ENCODE measurements around the gene CAV3. TPM values are rescaled to one million over a fixed set of nuclear protein-coding genes. Genes with fewer than 3 reads are reported as not detected.

CAV3 gene
- total RNA-seq, 1 donor from 2014 or later: not detected

DNA sequence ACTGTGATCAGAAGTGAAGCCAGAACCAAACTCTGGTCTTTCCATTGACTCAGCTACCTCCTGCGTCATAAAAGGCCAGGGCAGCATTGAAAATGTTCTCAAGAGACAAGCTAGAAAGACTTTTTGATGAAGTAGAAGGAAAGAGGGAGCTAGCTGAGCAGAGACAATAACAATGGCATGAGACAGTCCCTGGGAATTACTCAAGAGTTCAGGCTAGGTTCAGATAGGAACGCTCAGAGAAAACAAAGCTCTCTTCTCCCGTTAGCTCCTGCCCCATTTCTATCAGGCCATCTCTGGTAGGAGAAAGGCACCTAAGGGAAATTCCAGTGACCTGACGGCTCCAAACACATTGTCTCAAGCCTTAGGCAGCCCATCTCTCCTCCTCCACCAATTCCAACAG lies 42.8 kb downstream of the CAV3 start:
- Histone ChIP-seq H3K4me1 (no peaks in the 10 kb centered on the region), H3K36me3 (no peaks in the 10 kb centered on the region), H3K4me3 (no peak overlapping the region), H3K27me3 (no peaks in the 10 kb centered on the region), H3K27ac (no peak overlapping the region), H3K9me3 (no peaks in the 10 kb centered on the region)
- TF ChIP-seq, protein P1, sequence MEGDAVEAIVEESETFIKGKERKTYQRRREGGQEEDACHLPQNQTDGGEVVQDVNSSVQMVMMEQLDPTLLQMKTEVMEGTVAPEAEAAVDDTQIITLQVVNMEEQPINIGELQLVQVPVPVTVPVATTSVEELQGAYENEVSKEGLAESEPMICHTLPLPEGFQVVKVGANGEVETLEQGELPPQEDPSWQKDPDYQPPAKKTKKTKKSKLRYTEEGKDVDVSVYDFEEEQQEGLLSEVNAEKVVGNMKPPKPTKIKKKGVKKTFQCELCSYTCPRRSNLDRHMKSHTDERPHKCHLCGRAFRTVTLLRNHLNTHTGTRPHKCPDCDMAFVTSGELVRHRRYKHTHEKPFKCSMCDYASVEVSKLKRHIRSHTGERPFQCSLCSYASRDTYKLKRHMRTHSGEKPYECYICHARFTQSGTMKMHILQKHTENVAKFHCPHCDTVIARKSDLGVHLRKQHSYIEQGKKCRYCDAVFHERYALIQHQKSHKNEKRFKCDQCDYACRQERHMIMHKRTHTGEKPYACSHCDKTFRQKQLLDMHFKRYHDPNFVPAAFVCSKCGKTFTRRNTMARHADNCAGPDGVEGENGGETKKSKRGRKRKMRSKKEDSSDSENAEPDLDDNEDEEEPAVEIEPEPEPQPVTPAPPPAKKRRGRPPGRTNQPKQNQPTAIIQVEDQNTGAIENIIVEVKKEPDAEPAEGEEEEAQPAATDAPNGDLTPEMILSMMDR (IDR thresholded peaks at IDR 0.05): no peak
- no peak for DNase-seq (ENCODE audit: low spot score in 2 of 2)
- intact Hi-C loops (cut with DNase I): no loop called here

DNA sequence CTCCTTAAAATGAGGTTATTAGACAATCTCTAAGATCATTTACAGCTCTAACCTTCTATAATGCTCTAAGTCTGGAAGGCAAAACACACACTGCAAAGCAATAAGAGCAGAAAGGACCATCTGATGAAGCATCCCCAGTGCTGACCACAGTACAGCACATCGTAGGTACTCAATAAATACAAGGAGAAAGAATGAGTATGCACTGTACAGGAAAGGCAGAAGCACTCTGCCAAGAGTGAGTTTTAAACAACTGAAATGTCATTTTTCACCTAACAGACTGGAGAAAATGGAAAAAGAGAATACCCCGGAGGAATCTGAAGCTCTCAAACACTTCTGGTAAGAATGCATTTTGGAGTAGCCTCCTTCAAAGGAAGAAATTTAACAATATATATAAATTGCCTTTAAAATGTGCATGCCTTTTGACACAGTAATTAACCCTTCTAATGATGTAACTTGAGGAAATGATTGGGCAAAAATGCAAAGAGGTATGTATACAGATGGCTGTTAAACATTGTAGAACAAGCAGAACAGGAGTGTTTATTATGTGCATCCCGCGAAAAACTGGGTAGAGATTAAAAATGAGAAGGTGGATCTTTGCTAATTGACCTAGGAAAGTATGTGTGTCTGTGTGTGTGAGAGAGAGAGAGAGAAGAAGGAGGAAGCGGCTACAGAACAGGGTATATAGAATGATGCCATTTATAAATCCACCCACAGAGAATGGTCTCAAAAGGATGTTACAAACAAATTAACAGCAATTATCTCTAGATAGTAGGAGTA lies 43.8 kb downstream of the CAV3 start:
- TF ChIP-seq, protein P1 (IDR thresholded peaks at IDR 0.05): no peak
- intact Hi-C loops (cut with DNase I): no loop called here
- no peak for DNase-seq (ENCODE audit: low spot score in 2 of 2)
- no peaks in the 10 kb centered on the region for H3K4me1 ChIP-seq
- H3K36me3 ChIP-seq: no peaks in the 10 kb centered on the region
- H3K27me3 ChIP-seq: no peaks in the 10 kb centered on the region
- no peak overlapping the region for H3K4me3 ChIP-seq
- H3K27ac ChIP-seq: no peak overlapping the region
- no peaks in the 10 kb centered on the region for H3K9me3 ChIP-seq

GRCh38 chr3:8777978-8778267 lies 44.3 kb downstream of the CAV3 start:
- Histone ChIP-seq H3K4me1 (no peaks in the 10 kb centered on the region), H3K27ac (no peak overlapping the region), H3K36me3 (no peaks in the 10 kb centered on the region), H3K9me3 (no peaks in the 10 kb centered on the region), H3K4me3 (no peak overlapping the region), H3K27me3 (no peaks in the 10 kb centered on the region)
- intact Hi-C loops (cut with DNase I): no loop called here
- TF ChIP-seq, protein P1 (IDR thresholded peaks at IDR 0.05): no peak
- no peak for DNase-seq (ENCODE audit: low spot score in 2 of 2)

DNA sequence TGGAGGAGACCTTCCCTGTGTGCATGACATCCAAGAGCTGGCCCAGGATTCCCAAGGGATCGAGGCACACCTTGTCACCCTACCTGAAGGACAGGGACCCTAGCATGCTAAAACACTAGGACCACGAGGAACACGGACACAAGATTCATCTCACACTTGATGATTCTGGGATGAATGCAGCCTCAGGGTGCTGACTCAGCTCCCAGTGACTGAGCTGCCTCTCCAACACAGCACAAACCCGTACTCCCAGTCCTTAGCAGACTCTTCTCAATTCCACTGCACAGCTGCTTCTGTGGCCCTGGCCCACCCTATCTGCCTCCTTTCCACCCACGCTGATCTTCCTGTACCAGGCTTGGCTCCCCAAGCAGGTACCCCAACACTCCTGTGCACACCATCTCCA lies 44.9 kb downstream of the CAV3 start:
- intact Hi-C loops (cut with DNase I): no loop called here
- Histone ChIP-seq H3K4me1 (no peaks in the 10 kb centered on the region), H3K9me3 (no peaks in the 10 kb centered on the region), H3K27ac (no peak overlapping the region), H3K36me3 (no peaks in the 10 kb centered on the region), H3K27me3 (no peaks in the 10 kb centered on the region), H3K4me3 (no peak overlapping the region)
- DNase-seq (ENCODE audit: low spot score in 2 of 2): no peak
- TF ChIP-seq, protein P1 (IDR thresholded peaks at IDR 0.05): no peak

DNA sequence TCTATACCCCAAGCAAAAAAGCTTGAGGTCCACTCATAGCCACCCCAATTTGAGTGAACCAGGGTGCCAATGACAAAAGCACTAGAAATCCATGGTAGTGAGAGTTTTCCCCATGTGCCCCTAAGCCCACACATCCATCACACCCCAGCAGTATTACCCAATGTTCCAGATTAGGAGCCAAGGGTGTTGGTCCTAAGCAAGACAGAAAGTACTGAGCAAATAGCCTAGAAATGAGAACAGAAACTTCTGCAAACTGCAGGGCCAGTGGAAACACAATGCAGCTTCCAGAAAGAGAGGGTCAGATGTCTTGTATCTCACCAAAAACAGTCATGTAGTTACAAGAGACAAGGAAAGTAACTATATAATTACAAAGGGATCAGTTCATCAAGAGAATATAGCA lies 46.7 kb downstream of the CAV3 start:
- no peak overlapping the region for H3K4me3 ChIP-seq
- intact Hi-C loops (cut with DNase I): no loop called here
- TF ChIP-seq, protein P1 (IDR thresholded peaks at IDR 0.05): no peak
- H3K36me3 ChIP-seq: no peaks in the 10 kb centered on the region
- H3K27ac ChIP-seq: no peak overlapping the region
- H3K27me3 ChIP-seq: no peaks in the 10 kb centered on the region
- DNase-seq (ENCODE audit: low spot score in 2 of 2): no peak
- no peaks in the 10 kb centered on the region for H3K4me1 ChIP-seq
- H3K9me3 ChIP-seq: no peaks in the 10 kb centered on the region

Measured in ascending aorta (tissue), 2 donors.